ENCODE data around the gene PLCH2.

- TF ChIP-seq GATA2 (IDR thresholded peaks at IDR 0.05; ENCODE audit: low read depth, low read length) (no peak), GATA3 (IDR thresholded peaks at IDR 0.05; ENCODE audit: low read depth, low read length) (no peak)
These were observed 1.1 kb upstream of the PLCH2 start for GRCh38 chr1:2474933-2475371.

Data from SH-SY5Y (cell line).